Measurements from ENCODE around the gene RFX8. TPM values are rescaled to one million over a fixed set of nuclear protein-coding genes. Genes with fewer than 3 reads are reported as not detected.

Gene RFX8
- polyA plus RNA-seq, 1 experiment = 1.7 TPM

DNA sequence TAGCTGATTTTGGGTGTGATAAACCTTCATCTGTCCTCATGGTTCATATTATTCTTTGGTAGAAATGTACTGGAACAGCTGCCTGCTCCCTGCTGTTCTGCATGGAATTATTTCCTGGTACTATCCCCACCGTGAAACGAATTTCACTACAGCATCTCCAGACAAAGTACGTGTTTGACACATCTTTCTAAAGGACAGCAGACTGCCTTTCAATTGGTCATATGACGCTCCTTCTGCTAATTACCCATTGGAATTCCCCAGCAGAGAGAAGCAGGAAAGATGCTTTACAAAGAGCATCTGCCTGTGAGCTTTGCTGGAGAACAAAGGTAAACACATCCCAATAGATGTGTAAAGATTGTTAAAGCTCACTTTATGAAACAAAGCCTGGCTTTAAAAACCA, 4.4 kb upstream of the RFX8 start:
- TF ChIP-seq CTCF (IDR thresholded peaks at IDR 0.05; ENCODE audit: insufficient read depth, low read depth, low read length) = no peak
- DNase-seq (ENCODE audit: low read depth) = no peak
- no peak overlapping the region for H3K4me3 ChIP-seq (ENCODE audit: low read depth, low read length)
- H3K27me3 ChIP-seq (ENCODE audit: control insufficient read depth, insufficient read depth, low read length) = no peaks in the 10 kb centered on the region
- POLR2A ChIA-PET = no interaction called here
- H3K36me3 ChIP-seq (ENCODE audit: control insufficient read depth, insufficient read depth, low read length) = no peaks in the 10 kb centered on the region
- CTCF ChIA-PET = interaction anchor here (0.9 kb wide), 1 partner anchor 60 kb away, joined by 4 read pairs; no protein-coding TSS in a partner anchor

DNA sequence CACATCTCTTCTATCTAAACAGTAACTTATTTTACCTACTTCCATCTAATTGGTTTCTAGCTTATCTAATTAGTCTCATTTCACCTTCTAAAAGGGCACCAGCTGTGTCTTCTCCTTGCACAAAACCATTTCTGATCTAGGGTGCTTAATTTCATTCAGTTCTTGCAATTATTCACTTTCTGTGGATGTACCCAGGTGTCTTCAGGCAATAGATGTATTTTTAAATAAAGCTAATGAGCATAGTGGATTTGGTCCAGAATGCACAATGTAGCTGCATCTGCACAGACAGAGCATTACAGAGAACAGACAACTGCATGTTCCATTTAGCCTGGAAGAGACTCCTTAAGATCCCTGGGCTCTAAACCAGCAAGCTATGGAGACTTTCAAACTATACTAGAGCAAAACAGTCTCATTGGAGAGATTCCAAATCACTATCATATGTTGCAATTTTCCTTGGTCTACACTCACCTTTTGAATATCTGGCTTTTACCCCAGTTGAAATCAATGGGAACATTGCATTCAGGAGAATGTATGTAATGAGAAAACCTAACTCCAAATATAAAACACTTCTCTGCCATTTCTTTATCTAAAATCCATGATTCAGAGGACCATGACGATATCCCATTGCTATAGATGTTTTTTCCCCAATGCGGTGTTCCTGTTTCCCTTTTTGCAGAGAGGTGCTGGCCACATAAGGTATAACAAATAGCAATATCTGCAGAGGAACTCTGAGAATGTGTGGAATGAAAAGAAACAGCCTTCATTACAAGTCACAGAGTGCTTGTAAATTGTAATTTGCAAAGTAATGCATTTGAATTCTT, 3.5 kb upstream of the RFX8 start:
- Histone ChIP-seq H3K27me3 (ENCODE audit: control insufficient read depth, insufficient read depth, low read length) (no peaks in the 10 kb centered on the region), H3K36me3 (ENCODE audit: control insufficient read depth, insufficient read depth, low read length) (no peaks in the 10 kb centered on the region), H3K4me3 (ENCODE audit: low read depth, low read length) (no peak overlapping the region)
- ChIA-PET POLR2A (no interaction called here), CTCF (interaction anchor here (0.5 to 2.3 kb wide), 2 partner anchors 59 to 823 kb away, joined by 3 to 6 read pairs; no protein-coding TSS in a partner anchor)
- DNase-seq (ENCODE audit: low read depth) = no peak
- TF ChIP-seq CTCF (IDR thresholded peaks at IDR 0.05; ENCODE audit: insufficient read depth, low read depth, low read length) = no peak

- Histone ChIP-seq H3K27me3 (ENCODE audit: control insufficient read depth, insufficient read depth, low read length) (no peaks in the 10 kb centered on the region), H3K4me3 (ENCODE audit: low read depth, low read length) (no peak overlapping the region), H3K36me3 (ENCODE audit: control insufficient read depth, insufficient read depth, low read length) (no peaks in the 10 kb centered on the region)
- DNase-seq (ENCODE audit: low read depth) = no peak
- ChIA-PET CTCF (interaction anchor here (2.3 kb wide), 1 partner anchor 58 kb away, joined by 6 read pairs; no protein-coding TSS in a partner anchor), POLR2A (no interaction called here)
- no peak for TF ChIP-seq CTCF (IDR thresholded peaks at IDR 0.05; ENCODE audit: insufficient read depth, low read depth, low read length)
Observed at GRCh38 chr2:101477556-101477955, 2.6 kb upstream of the RFX8 start.

DNA sequence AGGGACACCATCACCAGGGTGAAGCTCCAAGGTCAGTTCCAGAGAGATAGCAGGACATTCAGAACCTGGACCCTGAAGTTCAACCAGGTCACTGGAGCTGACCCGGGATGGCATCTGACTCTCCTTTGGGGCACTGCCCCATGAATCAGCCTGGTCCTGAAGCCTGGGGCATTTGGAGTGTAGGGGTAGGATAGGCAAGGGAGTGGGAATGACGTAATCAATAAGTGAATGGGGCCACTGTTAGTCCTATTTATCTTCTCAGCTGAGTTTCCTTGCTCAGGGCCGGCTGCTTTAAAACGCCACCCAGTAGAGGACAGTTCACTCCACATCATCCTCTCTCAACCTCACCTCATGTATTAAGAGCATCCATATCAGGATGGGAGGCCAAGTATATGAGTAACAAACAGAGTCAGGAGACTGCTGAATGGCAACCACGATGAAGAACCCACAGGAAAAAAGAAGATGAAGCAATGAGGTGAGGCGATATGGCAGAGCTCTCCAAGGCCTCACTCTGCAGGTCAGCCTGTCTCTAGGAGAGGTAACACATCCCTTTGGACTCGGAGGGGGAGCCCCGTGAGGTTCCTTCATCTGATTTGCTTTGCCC, 1.8 kb upstream of the RFX8 start:
- no peaks in the 10 kb centered on the region for H3K27me3 ChIP-seq (ENCODE audit: control insufficient read depth, insufficient read depth, low read length)
- CTCF ChIA-PET = interaction anchor here (2.3 kb wide), 1 partner anchor 57 kb away, joined by 6 read pairs; no protein-coding TSS in a partner anchor
- no peak for TF ChIP-seq CTCF (IDR thresholded peaks at IDR 0.05; ENCODE audit: insufficient read depth, low read depth, low read length)
- POLR2A ChIA-PET = no interaction called here
- no peak for DNase-seq (ENCODE audit: low read depth)
- no peaks in the 10 kb centered on the region for H3K36me3 ChIP-seq (ENCODE audit: control insufficient read depth, insufficient read depth, low read length)
- no peak overlapping the region for H3K4me3 ChIP-seq (ENCODE audit: low read depth, low read length)

Measured in BJ (cell line).